ENCODE data around the gene IFIT1. TPM values are rescaled to one million over a fixed set of nuclear protein-coding genes. Genes with fewer than 3 reads are reported as not detected.

Gene IFIT1
- polyA plus RNA-seq, 1 donor from 2014 or later, result not detected

DNA sequence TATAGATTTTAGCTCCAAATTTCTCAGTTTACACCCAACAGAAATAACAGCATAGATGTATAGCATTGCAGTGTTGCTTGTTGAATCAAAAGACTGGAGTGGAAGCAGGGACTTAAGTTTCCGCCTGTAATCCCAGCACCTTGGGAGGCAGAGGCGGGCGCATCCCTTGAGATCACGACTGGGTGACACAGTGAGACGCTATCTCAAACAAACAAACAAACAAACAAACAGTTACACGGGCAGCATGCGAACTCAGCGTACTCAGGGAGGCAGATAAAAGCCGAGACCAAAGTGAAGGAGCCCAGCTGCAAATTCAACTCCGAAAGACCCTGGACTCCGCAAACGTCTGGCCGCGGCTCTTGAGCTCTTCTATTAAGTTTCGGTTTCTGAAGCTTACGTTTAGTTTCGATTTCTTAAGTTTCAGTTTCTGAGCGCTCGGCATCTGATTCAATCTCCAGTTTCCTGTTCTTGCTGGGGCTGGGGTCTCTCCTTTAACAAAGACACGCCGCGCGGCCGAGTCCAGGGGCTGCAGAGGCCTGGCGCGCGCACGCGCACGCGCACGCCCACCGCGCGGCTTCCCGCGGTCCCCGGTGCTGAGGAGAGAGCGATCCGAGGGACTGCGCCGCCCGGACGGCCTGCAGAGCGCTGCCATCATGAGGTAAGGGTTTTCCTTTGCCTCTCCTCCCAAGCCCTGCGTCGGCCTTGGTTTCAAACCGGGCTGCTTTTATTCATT is 21.9 kb downstream of the IFIT1 start, which contains the start of gene IFIT5:
TSS of gene IFIT5 (plus strand) at position 423 of the 733 bp plus-strand sequence. CDS start at position 654, 231 bp downstream.
- no peaks in the 10 kb centered on the region for H4K20me1 ChIP-seq (ENCODE audit: insufficient read depth)
- H3K27me3 ChIP-seq (ENCODE audit: insufficient read depth, low read depth, low read length), result no peaks in the 10 kb centered on the region
- H3F3A ChIP-seq (ENCODE audit: insufficient read depth, low read length, poor library complexity, severe bottlenecking), result no peaks in the 10 kb centered on the region
- peak within 1 kb of the TSS; percentile 90 for H3K4me3 ChIP-seq (ENCODE audit: low read length)
- H3K4me2 ChIP-seq (ENCODE audit: low read length), result peak within 1 kb of the TSS; percentile 64
- H3K9me2 ChIP-seq (ENCODE audit: insufficient read depth, low read length), result no peaks in the 10 kb centered on the region
- peak within 1 kb of the TSS; percentile 90 for H2AFZ ChIP-seq (ENCODE audit: low read depth, low read length)
- no peaks in the 10 kb centered on the region for H3K9me3 ChIP-seq (ENCODE audit: low read length)
- TF ChIP-seq TAF1 (IDR thresholded peaks at IDR 0.05; ENCODE audit: low read depth) (peak; percentile 77), EP300 (conservative IDR thresholded peaks at IDR 0.05; ENCODE audit: poor library complexity, severe bottlenecking) (no peak), POLR2AphosphoS5 (IDR thresholded peaks at IDR 0.05) (peak; percentile 75), EZH2 (IDR thresholded peaks at IDR 0.05; ENCODE audit: borderline replicate concordance, insufficient read depth, low read length, poor library complexity, severe bottlenecking) (no peak), SMC3 (conservative IDR thresholded peaks at IDR 0.05; ENCODE audit: poor library complexity) (peak; percentile 14), RAD21 (conservative IDR thresholded peaks at IDR 0.05) (no peak), MXI1 (conservative IDR thresholded peaks at IDR 0.05; ENCODE audit: poor library complexity, severe bottlenecking) (peak; percentile 61)
- TF ChIP-seq, protein P1, sequence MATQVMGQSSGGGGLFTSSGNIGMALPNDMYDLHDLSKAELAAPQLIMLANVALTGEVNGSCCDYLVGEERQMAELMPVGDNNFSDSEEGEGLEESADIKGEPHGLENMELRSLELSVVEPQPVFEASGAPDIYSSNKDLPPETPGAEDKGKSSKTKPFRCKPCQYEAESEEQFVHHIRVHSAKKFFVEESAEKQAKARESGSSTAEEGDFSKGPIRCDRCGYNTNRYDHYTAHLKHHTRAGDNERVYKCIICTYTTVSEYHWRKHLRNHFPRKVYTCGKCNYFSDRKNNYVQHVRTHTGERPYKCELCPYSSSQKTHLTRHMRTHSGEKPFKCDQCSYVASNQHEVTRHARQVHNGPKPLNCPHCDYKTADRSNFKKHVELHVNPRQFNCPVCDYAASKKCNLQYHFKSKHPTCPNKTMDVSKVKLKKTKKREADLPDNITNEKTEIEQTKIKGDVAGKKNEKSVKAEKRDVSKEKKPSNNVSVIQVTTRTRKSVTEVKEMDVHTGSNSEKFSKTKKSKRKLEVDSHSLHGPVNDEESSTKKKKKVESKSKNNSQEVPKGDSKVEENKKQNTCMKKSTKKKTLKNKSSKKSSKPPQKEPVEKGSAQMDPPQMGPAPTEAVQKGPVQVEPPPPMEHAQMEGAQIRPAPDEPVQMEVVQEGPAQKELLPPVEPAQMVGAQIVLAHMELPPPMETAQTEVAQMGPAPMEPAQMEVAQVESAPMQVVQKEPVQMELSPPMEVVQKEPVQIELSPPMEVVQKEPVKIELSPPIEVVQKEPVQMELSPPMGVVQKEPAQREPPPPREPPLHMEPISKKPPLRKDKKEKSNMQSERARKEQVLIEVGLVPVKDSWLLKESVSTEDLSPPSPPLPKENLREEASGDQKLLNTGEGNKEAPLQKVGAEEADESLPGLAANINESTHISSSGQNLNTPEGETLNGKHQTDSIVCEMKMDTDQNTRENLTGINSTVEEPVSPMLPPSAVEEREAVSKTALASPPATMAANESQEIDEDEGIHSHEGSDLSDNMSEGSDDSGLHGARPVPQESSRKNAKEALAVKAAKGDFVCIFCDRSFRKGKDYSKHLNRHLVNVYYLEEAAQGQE (IDR thresholded peaks at IDR 0.05; ENCODE audit: borderline replicate concordance), result peak; percentile 51
- TF ChIP-seq, protein P2, sequence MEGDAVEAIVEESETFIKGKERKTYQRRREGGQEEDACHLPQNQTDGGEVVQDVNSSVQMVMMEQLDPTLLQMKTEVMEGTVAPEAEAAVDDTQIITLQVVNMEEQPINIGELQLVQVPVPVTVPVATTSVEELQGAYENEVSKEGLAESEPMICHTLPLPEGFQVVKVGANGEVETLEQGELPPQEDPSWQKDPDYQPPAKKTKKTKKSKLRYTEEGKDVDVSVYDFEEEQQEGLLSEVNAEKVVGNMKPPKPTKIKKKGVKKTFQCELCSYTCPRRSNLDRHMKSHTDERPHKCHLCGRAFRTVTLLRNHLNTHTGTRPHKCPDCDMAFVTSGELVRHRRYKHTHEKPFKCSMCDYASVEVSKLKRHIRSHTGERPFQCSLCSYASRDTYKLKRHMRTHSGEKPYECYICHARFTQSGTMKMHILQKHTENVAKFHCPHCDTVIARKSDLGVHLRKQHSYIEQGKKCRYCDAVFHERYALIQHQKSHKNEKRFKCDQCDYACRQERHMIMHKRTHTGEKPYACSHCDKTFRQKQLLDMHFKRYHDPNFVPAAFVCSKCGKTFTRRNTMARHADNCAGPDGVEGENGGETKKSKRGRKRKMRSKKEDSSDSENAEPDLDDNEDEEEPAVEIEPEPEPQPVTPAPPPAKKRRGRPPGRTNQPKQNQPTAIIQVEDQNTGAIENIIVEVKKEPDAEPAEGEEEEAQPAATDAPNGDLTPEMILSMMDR (IDR thresholded peaks at IDR 0.05; ENCODE audit: poor library complexity, severe bottlenecking), result no peak
- H3K79me2 ChIP-seq (replicated peaks; ENCODE audit: insufficient read depth, low read length), result peaks cover 3% of the 10 kb centered on the region
- H3K9ac ChIP-seq (ENCODE audit: low read length), result peak within 1 kb of the TSS; percentile 82
- peak within 1 kb of the TSS; percentile 75 for H3K27ac ChIP-seq (ENCODE audit: low read length)
- H3K36me3 ChIP-seq (ENCODE audit: insufficient read depth, low read length), result no peaks in the 10 kb centered on the region

DNA sequence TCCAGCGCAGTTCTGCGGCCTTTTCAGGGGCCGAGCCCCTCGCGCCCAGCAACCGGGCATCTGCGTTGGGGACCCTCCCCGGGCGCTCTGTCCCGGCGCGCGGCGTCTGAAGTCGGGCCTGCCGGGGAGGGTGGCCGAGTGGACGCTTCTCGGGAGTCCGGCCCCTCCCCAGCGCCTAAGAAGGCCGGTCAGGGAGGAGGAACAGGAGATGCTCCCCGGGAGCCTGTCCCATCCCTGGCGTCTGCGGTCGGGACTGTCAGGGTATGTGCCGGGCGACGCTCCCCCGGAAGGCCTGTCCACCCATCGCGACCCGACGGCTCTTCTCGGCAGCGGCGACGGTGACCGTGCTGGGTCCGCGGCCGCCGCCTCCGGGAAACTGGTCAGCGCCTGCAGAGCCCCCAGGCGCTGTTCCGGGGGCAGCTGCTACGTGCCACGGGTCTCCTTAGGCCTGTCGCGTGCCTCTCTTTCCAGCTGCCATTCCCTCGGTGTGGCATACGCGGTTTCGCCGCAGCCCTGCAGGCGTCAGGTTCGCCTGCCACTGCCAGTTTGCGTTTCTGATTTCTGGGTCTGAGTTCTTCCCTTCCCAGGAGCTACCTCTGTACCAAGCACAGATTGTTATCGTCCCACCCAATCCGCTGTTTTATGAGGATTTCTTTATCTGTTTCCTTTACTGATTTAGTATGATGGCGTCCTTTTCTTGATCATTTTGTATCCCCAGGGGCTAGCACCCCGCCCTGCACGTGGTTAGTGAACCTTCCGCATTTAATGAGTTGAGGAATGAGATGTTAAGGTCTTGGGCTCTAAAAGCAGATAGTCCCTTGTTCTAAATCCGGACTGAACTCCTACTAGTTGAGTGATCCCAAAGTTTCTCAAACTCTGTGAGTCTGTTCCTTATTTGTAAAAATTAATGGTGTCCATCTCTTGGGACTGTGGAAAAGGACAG is 22.7 kb downstream of the IFIT1 start:
- Histone ChIP-seq H3K27ac (ENCODE audit: low read length) (peak overlapping the region; percentile 75), H4K20me1 (ENCODE audit: insufficient read depth) (no peaks in the 10 kb centered on the region), H3K27me3 (ENCODE audit: insufficient read depth, low read depth, low read length) (no peaks in the 10 kb centered on the region), H3K79me2 (replicated peaks; ENCODE audit: insufficient read depth, low read length) (peaks cover 3% of the 10 kb centered on the region), H3K9me2 (ENCODE audit: insufficient read depth, low read length) (no peaks in the 10 kb centered on the region), H3F3A (ENCODE audit: insufficient read depth, low read length, poor library complexity, severe bottlenecking) (no peaks in the 10 kb centered on the region), H3K36me3 (ENCODE audit: insufficient read depth, low read length) (no peaks in the 10 kb centered on the region), H3K4me2 (ENCODE audit: low read length) (peak overlapping the region; percentile 64), H3K4me3 (ENCODE audit: low read length) (peak overlapping the region; percentile 90), H2AFZ (ENCODE audit: low read depth, low read length) (peak overlapping the region; percentile 90), H3K9ac (ENCODE audit: low read length) (peak overlapping the region; percentile 82), H3K9me3 (ENCODE audit: low read length) (no peaks in the 10 kb centered on the region)
- TF ChIP-seq EP300 (conservative IDR thresholded peaks at IDR 0.05; ENCODE audit: poor library complexity, severe bottlenecking) (peak; percentile 12), SMC3 (conservative IDR thresholded peaks at IDR 0.05; ENCODE audit: poor library complexity) (peak; percentile 5), POLR2AphosphoS5 (IDR thresholded peaks at IDR 0.05) (no peak), MXI1 (conservative IDR thresholded peaks at IDR 0.05; ENCODE audit: poor library complexity, severe bottlenecking) (peak; percentile 15)
- TF ChIP-seq, protein P2 (IDR thresholded peaks at IDR 0.05; ENCODE audit: poor library complexity, severe bottlenecking), result no peak
- TF ChIP-seq, protein P1 (IDR thresholded peaks at IDR 0.05; ENCODE audit: borderline replicate concordance), result peak; percentile 5

Measured in neural cell (in vitro differentiated cells).